HG03066 (cell line): ENCODE measurements around the gene MLF1.
"Not testable (repeated sequence)": the region's sequence is repeated elsewhere in the genome, so short reads cannot be mapped to it uniquely, and the experiment has no call there.

Source experiments
- ATAC-seq: cut with Tn5 transposase; IDR thresholded peaks from one replicate; pipeline ENCODE4 v1.9.1; 2021; ENCODE audit warnings: low read depth; ENCODE audit not compliant: unreplicated experiment

The MLF1 gene

GRCh38 chr3:158570999-158571702 lies at the start of gene MLF1:
Gene MLF1 (plus strand): TSS chr3:158571194. CDS start chr3:158571301, 107 bp downstream.
- ATAC-seq, result peak; percentile 99

GRCh38 chr3:158522221-158523136 lies 48.5 kb upstream of the MLF1 start:
- no peak for ATAC-seq

- ATAC-seq, result no peak
Measured at GRCh38 chr3:158528076-158528674, 42.8 kb upstream of the MLF1 start.

GRCh38 chr3:158531334-158531733 lies 39.7 kb upstream of the MLF1 start:
- no peak for ATAC-seq

- no peak for ATAC-seq
Measured at GRCh38 chr3:158532099-158532734, 38.8 kb upstream of the MLF1 start.

GRCh38 chr3:158535918-158536317 lies 35.1 kb upstream of the MLF1 start:
- ATAC-seq, result no peak

GRCh38 chr3:158539414-158540014 lies 31.5 kb upstream of the MLF1 start:
- no peak for ATAC-seq

GRCh38 chr3:158540066-158540465 lies 30.9 kb upstream of the MLF1 start:
- no peak for ATAC-seq

- ATAC-seq, result no peak
Measured at GRCh38 chr3:158548691-158549090, 22.3 kb upstream of the MLF1 start.

GRCh38 chr3:158549938-158550337 lies 21.1 kb upstream of the MLF1 start:
- not testable (repeated sequence) for ATAC-seq

- ATAC-seq, result no peak
Measured at GRCh38 chr3:158552124-158552523, 18.9 kb upstream of the MLF1 start.

GRCh38 chr3:158559504-158559903 lies 11.5 kb upstream of the MLF1 start:
- no peak for ATAC-seq

GRCh38 chr3:158560979-158561378 lies 10.0 kb upstream of the MLF1 start:
- no peak for ATAC-seq

GRCh38 chr3:158562674-158563073 lies 8.3 kb upstream of the MLF1 start:
- ATAC-seq, result no peak

- no peak for ATAC-seq
Measured at GRCh38 chr3:158563076-158563475, 7.9 kb upstream of the MLF1 start.

GRCh38 chr3:158565076-158565475 lies 5.9 kb upstream of the MLF1 start:
- ATAC-seq, result no peak

- no peak for ATAC-seq
Measured at GRCh38 chr3:158568784-158569183, 2.2 kb upstream of the MLF1 start.

- ATAC-seq, result no peak
Measured at GRCh38 chr3:158569794-158570193, 1.2 kb upstream of the MLF1 start.

GRCh38 chr3:158571969-158572765 lies 1.2 kb downstream of the MLF1 start:
- no peak for ATAC-seq

- no peak for ATAC-seq
Measured at GRCh38 chr3:158572766-158573060, 1.7 kb downstream of the MLF1 start.
